Erythroblast (primary cell): Measurements from ENCODE around the gene BRCA1.

ENCODE experiments used
- GATA1 ChIP-seq: IDR thresholded peaks from 2 replicates; pipeline ENCODE4 v1.6.1; 2011; ENCODE audit warnings: low read depth, mild to moderate bottlenecking, control low read depth, low read length, moderate library complexity
- POLR2A ChIP-seq: IDR thresholded peaks from 2 replicates; pipeline ENCODE4 v1.6.1; 2011; ENCODE audit warnings: mild to moderate bottlenecking, low read length

GRCh38 chr17:43028221-43028861 is 96.8 kb downstream of the BRCA1 start:
- no peak for TF ChIP-seq POLR2A
- TF ChIP-seq GATA1: no peak
